Heart left ventricle (tissue), 16 donors: ENCODE data around the gene PABPN1L. TPM values are rescaled to one million over a fixed set of nuclear protein-coding genes. Genes with fewer than 3 reads are reported as not detected.

ENCODE experiments used
- ATAC-seq, 4 donors: fragments of 200-7000 bp; cut with Tn5 transposase; one replicate each; pipeline ENCODE4 v1.9.1; 2020 to 2022; ENCODE audit warnings: moderate library complexity in 4 of 4, mild to moderate bottlenecking in 3 of 4, moderate number of reproducible peaks in 1 of 4
- DNase-seq, 5 donors: peaks; one replicate each; pipeline ENCODE4 v3.0.0-alpha.2; 2020
- H3K27ac ChIP-seq, 12 donors: fragments of 200-600 bp; sonication (generic) in 4 of 12; one replicate each; pipeline versions ENCODE4 v1.5.0 to v1.8.0; 2016 to 2022; ENCODE audit warnings: mild to moderate bottlenecking in 2 of 12
- H3K27me3 ChIP-seq, 9 donors: fragments of 200-600 bp; sonication (generic) in 2 of 9; one replicate each; pipeline versions ENCODE4 v1.5.1 to v1.8.0; 2016 to 2022; ENCODE audit warnings: mild to moderate bottlenecking in 3 of 9
- H3K36me3 ChIP-seq, 9 donors: fragments of 200-600 bp; sonication (generic) in 2 of 9; one replicate each; pipeline versions ENCODE4 v1.5.0 to v1.8.0; 2018 to 2022; ENCODE audit warnings: mild to moderate bottlenecking in 2 of 9
- H3K4me1 ChIP-seq, 12 donors: fragments of 200-600 bp; sonication (generic) in 4 of 12; one replicate each; pipeline versions ENCODE4 v1.5.0 to v1.8.0; 2016 to 2022; ENCODE audit warnings: mild to moderate bottlenecking in 3 of 12
- H3K4me3 ChIP-seq, 12 donors: fragments of 200-600 bp; sonication (generic) in 4 of 12; one replicate each; pipeline versions ENCODE4 v1.5.0 to v1.8.0; 2017 to 2022; ENCODE audit warnings: mild to moderate bottlenecking in 9 of 12, moderate library complexity in 4 of 12
- H3K9me3 ChIP-seq, 12 donors: fragments of 200-600 bp; sonication (generic) in 4 of 12; one replicate each; pipeline versions ENCODE4 v1.5.0 to v1.8.0; 2016 to 2022; ENCODE audit warnings: mild to moderate bottlenecking in 1 of 12
- CTCF ChIP-seq, 12 donors: fragments of 200-600 bp; sonication (generic) in 4 of 12; IDR thresholded peaks; one replicate each; pipeline versions ENCODE4 v1.5.0 to v1.8.0; 2018 to 2022; ENCODE audit warnings: antibody characterized with exemption in 12 of 12, mild to moderate bottlenecking in 5 of 12
- POLR2A ChIP-seq, 2 donors: fragments of 450-650 bp; IDR thresholded peaks; one replicate each; pipeline ENCODE4 v1.6.1; 2017; ENCODE audit warnings: antibody characterized with exemption in 2 of 2, mild to moderate bottlenecking in 2 of 2, moderate library complexity in 2 of 2
- WGBS, 4 donors: extraction: QIAGEN DNeasy Blood & Tissue Kit in 2 of 4; methylation state at CpG; one replicate each; pipeline versions ENCODE4 v1.1.5 to v1.1.7; 2013 to 2018; 5-methylcytosine and 5-hydroxymethylcytosine counted together
- intact Hi-C, 10 donors: fragments of 100-400 bp; cut with DNase I; formaldehyde crosslinking; loops; one replicate each; pipeline versions ENCODE4 v1.11.1 to v1.14.2; 2022
- polyA plus RNA-seq, 2 donors: library from polyadenylated mRNA; stranded (reverse); fragments of 200-250 nt; gene quantifications; one replicate each; pipeline ENCODE4 v1.2.3, GENCODE V29; 2013
- total RNA-seq, 9 donors: library from RNA; depleted of rRNA in 2 of 9; stranded (reverse); fragments of >200 nt in 2 of 9; fragmentation: NEBNext Ultra II Directional in 3 of 9; extraction: Animal tissue kit (Norgen Biotek cat#: 25700) in 3 of 9; gene quantifications; one replicate each; pipeline versions ENCODE4 v1.1.0 to v1.2.4, GENCODE V29; 2016 to 2023
- donor health status: ischemic (EF 13 %, LVEDD 7.1; RV severe dilation, severe dysfunction).
- donor health status: healthy with polysubstance abuse.
- donor health status: DM: no; HTN: yes; CAD: no.
- donor health status: DM: no; HTN: no; CAD: no.
- donor health status: ischemic (EF 25% LVEDD 6.9; RV normal size, moderate dysfunction).
- donor health status: ischemic (EF 25% LVEDD 5.7; RV mildly dilated, moderate dysfunction).
- donor health status: healthy.
- donor health status: DM: yes; HTN: yes; CAD: no.
- donor health status: ischemic (EF 35%, LVEDD 5.7; RV mildly dilated, moderate dysfunction).
- donor health status: nonischemic (EF 11% LVEDD 7.7; RV severe dilation, severe dysfunction).
- donor health status: DM: yes; HTN: yes; CAD: no.
- donor health status: PGD.
- donor health status: ischemic (EF 29% LVEDD 5.4; RV normal size, mild dysfunction).
- donor health status: nonischemic (EF 23%, LVEDD 6.1; RV moderate dilation, normal function).

Gene PABPN1L
- total and polyA plus RNA-seq, 11 donors, result not detected

GRCh38 chr16:88864521-88864920 is 1.9 kb downstream of the PABPN1L start:
- no peaks in the 10 kb centered on the region for H3K9me3 ChIP-seq
- DNase-seq (no peak), ATAC-seq (no peak)
- H3K4me1 ChIP-seq, result no peaks in the 10 kb centered on the region
- intact Hi-C loops, result loop anchor here in 3 of 10 donors (5.0 to 10.0 kb wide), 3 partner anchors 50 to 120 kb away; partner anchors contain the start of gene APRT (in 2 of the 3)
- H3K27me3 ChIP-seq, result no peaks in the 10 kb centered on the region
- TF ChIP-seq CTCF (IDR thresholded peaks at IDR 0.05), result no peak
- TF ChIP-seq POLR2A (IDR thresholded peaks at IDR 0.05), result no peak
- H3K27ac ChIP-seq, result no peak overlapping the region
- 79 to 100% (median 84%) methylated on average over 5 to 18 of the region's 18 CpGs for WGBS, 4 donors
- peaks cover 0 to 38% (median 29%) of the 10 kb centered on the region in 9 donors for H3K36me3 ChIP-seq
- no peak overlapping the region for H3K4me3 ChIP-seq

GRCh38 chr16:88864099-88864498 is 2.4 kb downstream of the PABPN1L start:
- intact Hi-C loops, result loop anchor here in 3 of 10 donors (5.0 to 10.0 kb wide), 3 partner anchors 49 to 119 kb away; partner anchors contain the start of gene APRT (in 2 of the 3)
- 83 to 92% (median 89%) methylated on average over 5 to 15 of the region's 15 CpGs for WGBS, 4 donors
- no peak overlapping the region for H3K27ac ChIP-seq
- H3K36me3 ChIP-seq, result peaks cover 0 to 42% (median 33%) of the 10 kb centered on the region in 9 donors
- H3K4me3 ChIP-seq, result no peak overlapping the region
- H3K27me3 ChIP-seq, result no peaks in the 10 kb centered on the region
- ATAC-seq (no peak), DNase-seq (no peak)
- TF ChIP-seq CTCF (IDR thresholded peaks at IDR 0.05) (no peak), POLR2A (IDR thresholded peaks at IDR 0.05) (no peak)
- H3K4me1 ChIP-seq, result peaks cover 0 to under 1% (median 0%) of the 10 kb centered on the region in 12 donors
- H3K9me3 ChIP-seq, result no peaks in the 10 kb centered on the region

GRCh38 chr16:88863426-88863825 is 3.0 kb downstream of the PABPN1L start:
- no peak overlapping the region for H3K27ac ChIP-seq

GRCh38 chr16:88862968-88863367 is 3.5 kb downstream of the PABPN1L start:
- Histone ChIP-seq H3K4me1 (peaks cover 0 to 12% (median 6%) of the 10 kb centered on the region in 12 donors), H3K27ac (no peak overlapping the region), H3K27me3 (no peaks in the 10 kb centered on the region), H3K36me3 (peaks cover 0 to 49% (median 39%) of the 10 kb centered on the region in 9 donors), H3K4me3 (no peak overlapping the region), H3K9me3 (no peaks in the 10 kb centered on the region)
- WGBS, 4 donors, result 92 to 94% (median 93%) methylated on average over 22 to 25 of the region's 25 CpGs
- intact Hi-C loops, result loop anchor here in 3 of 10 donors (5.0 to 10.0 kb wide), 3 partner anchors 48 to 118 kb away; partner anchors contain the start of gene APRT (in 2 of the 3)
- no peak for DNase-seq
- no peak for ATAC-seq
- TF ChIP-seq POLR2A (IDR thresholded peaks at IDR 0.05) (no peak), CTCF (IDR thresholded peaks at IDR 0.05) (no peak)

More at GRCh38 chr16:88863426-88863825, 3.0 kb downstream of the PABPN1L start:
- Histone ChIP-seq H3K4me3 (no peak overlapping the region), H3K27me3 (no peaks in the 10 kb centered on the region), H3K36me3 (peaks cover 0 to 48% (median 39%) of the 10 kb centered on the region in 9 donors), H3K4me1 (peaks cover 0 to 7% (median 2%) of the 10 kb centered on the region in 12 donors), H3K9me3 (no peaks in the 10 kb centered on the region)
- no peak for ATAC-seq
- no peak for TF ChIP-seq POLR2A (IDR thresholded peaks at IDR 0.05)
- DNase-seq, result no peak
- 89 to 90% (median 90%) methylated on average over 13 of the region's 13 CpGs for WGBS, 4 donors
- intact Hi-C loops, result loop anchor here in 3 of 10 donors (5.0 to 10.0 kb wide), 3 partner anchors 49 to 119 kb away; partner anchors contain the start of gene APRT (in 2 of the 3)
